Astrocyte of the spinal cord (primary cell): ENCODE data around the gene NSUN4.

Experiments
- DNase-seq: peaks from one replicate; pipeline ENCODE4 v3.0.0; 2011; ENCODE audit warnings: low read depth, low spot score
- H3K4me3 ChIP-seq: 2 replicates; pipeline ENCODE4 v1.5.1; 2011; ENCODE audit warnings: low read depth, mild to moderate bottlenecking, low read length, moderate library complexity
- CTCF ChIP-seq: IDR thresholded peaks from 2 replicates; pipeline ENCODE4 v1.5.1; 2012; ENCODE audit warnings: low read depth, mild to moderate bottlenecking, low read length, inconsistent platforms
- in situ Hi-C: cut with HindIII; loops from 2 replicates; pipeline ENCODE4 v1.10.0; 2017; ENCODE audit warnings: low sequenced_read_pairs

Gene NSUN4

GRCh38 chr1:46340404-46341221, at the start of gene NSUN4:
Gene NSUN4, plus strand, starts transcription at chr1:46340807. Its CDS starts 20 bp downstream, at chr1:46340827.
- peak; percentile 95 for DNase-seq
- TF ChIP-seq CTCF, result peak; percentile 77
- H3K4me3 ChIP-seq, result peak within 1 kb of the TSS; percentile 82
- in situ Hi-C loops, result no loop called here

GRCh38 chr1:46295306-46295705, 45.3 kb upstream of the NSUN4 start:
- no peak overlapping the region for H3K4me3 ChIP-seq
- no peak for TF ChIP-seq CTCF
- in situ Hi-C loops, result no loop called here
- DNase-seq, result no peak

- TF ChIP-seq CTCF, result no peak
- no peak for DNase-seq
- in situ Hi-C loops, result no loop called here
- H3K4me3 ChIP-seq, result no peak overlapping the region
Observed at GRCh38 chr1:46298387-46298786, 42.2 kb upstream of the NSUN4 start.

- in situ Hi-C loops, result no loop called here
- no peak for TF ChIP-seq CTCF
- peak; percentile 48 for DNase-seq
- peak overlapping the region; percentile 87 for H3K4me3 ChIP-seq
Observed at GRCh38 chr1:46300673-46301405, 39.8 kb upstream of the NSUN4 start.

GRCh38 chr1:46301406-46301807, 39.2 kb upstream of the NSUN4 start:
- in situ Hi-C loops, result no loop called here
- H3K4me3 ChIP-seq, result peak overlapping the region; percentile 87
- no peak for DNase-seq
- TF ChIP-seq CTCF, result no peak

- peak; percentile 61 for DNase-seq
- in situ Hi-C loops, result no loop called here
- H3K4me3 ChIP-seq, result peak overlapping the region; percentile 87
- peak; percentile 20 for TF ChIP-seq CTCF
Observed at GRCh38 chr1:46301808-46302640, 38.6 kb upstream of the NSUN4 start.
